Endothelial cell of umbilical vein (primary cell): Measurements from ENCODE around the gene SSR4.

ENCODE experiments used
- GATA2 ChIP-seq: IDR thresholded peaks from 2 replicates; pipeline ENCODE4 v1.7.0; 2011; ENCODE audit warnings: low read depth, mild to moderate bottlenecking, moderate library complexity, mixed read lengths, low read length; ENCODE audit not compliant: insufficient read length, insufficient read depth
- TF ChIP-seq, protein P1 (sequence below), 2 donors: IDR thresholded peaks; 1 replicate in 1 of 2; 2 replicates in 1 of 2; pipeline ENCODE4 v1.5.1; 2011; ENCODE audit warnings: low read length in 2 of 2, mild to moderate bottlenecking in 2 of 2, moderate library complexity in 2 of 2, control low read depth in 1 of 2, inconsistent platforms in 1 of 2, low read depth in 1 of 2; ENCODE audit not compliant: insufficient read depth in 1 of 2; ENCODE audit errors: extremely low read depth in 1 of 2

DNA sequence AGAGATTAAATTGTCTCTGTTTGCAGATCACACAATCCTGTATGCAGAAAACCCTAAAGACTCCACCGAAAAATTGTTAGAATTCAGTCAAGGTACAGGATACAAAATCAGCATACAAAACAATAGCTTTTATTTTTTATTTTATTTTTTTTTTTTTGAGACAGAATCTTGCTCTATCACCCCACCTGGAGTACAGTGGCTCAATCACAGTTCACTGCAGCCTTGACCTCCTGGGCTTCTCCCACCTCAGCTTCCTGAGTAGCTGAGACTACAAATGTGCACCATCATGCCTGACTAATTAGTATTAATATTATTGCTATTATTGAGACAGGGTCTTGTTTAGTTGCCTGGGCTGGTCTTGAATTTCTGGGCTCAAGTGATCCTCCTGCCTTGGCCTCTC lies 39.3 kb upstream of the SSR4 start:
- TF ChIP-seq, protein P1, sequence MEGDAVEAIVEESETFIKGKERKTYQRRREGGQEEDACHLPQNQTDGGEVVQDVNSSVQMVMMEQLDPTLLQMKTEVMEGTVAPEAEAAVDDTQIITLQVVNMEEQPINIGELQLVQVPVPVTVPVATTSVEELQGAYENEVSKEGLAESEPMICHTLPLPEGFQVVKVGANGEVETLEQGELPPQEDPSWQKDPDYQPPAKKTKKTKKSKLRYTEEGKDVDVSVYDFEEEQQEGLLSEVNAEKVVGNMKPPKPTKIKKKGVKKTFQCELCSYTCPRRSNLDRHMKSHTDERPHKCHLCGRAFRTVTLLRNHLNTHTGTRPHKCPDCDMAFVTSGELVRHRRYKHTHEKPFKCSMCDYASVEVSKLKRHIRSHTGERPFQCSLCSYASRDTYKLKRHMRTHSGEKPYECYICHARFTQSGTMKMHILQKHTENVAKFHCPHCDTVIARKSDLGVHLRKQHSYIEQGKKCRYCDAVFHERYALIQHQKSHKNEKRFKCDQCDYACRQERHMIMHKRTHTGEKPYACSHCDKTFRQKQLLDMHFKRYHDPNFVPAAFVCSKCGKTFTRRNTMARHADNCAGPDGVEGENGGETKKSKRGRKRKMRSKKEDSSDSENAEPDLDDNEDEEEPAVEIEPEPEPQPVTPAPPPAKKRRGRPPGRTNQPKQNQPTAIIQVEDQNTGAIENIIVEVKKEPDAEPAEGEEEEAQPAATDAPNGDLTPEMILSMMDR (IDR thresholded peaks at IDR 0.05; ENCODE audit: extremely low read depth in 1 of 2, insufficient read depth in 1 of 2, low read depth in 1 of 2, low read length in 2 of 2) = no peak
- no peak for TF ChIP-seq GATA2
